PC-3 (cell line): Measurements from ENCODE around the gene GNB1.

Source experiments
- CTCF ChIP-seq: fragments of 300-600 bp; sonication (generic); conservative IDR thresholded peaks from 2 replicates; pipeline ENCODE4 v1.5.1; 2017; ENCODE audit warnings: antibody characterized with exemption, low read depth, mild to moderate bottlenecking, low read length
- EZH2 ChIP-seq: fragments of 300-600 bp; sonication (generic); IDR thresholded peaks from one replicate; pipeline ENCODE4 v1.6.1; 2017; ENCODE audit warnings: antibody characterized with exemption, mild to moderate bottlenecking, low read length; ENCODE audit not compliant: unreplicated experiment
- EZH2phosphoT487 ChIP-seq: fragments of 300-600 bp; sonication (generic); IDR thresholded peaks from 2 replicates; pipeline ENCODE4 v1.6.1; 2018; ENCODE audit warnings: mild to moderate bottlenecking, antibody characterized with exemption, low read length, borderline replicate concordance

DNA sequence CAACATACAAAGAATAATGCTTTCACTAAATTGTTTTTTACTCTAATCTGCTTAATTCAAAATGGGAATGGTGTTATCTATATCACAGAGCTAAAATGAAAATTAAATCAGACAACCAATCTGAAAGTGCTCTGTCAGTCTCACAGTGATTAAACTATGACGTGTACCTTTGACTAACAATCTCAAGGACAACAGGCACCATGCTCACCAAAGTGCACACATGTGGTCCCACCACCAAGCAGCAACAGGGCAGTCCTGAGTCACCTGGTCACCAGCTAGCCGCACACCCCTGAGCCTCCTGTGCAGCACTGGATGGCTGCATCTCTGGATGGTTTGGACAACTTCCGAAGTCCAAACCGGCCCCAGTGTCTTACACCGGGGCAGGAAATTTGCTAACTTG lies 58.1 kb downstream of the GNB1 start:
- no peak for TF ChIP-seq CTCF
- no peak for TF ChIP-seq EZH2phosphoT487
- TF ChIP-seq EZH2, result no peak
